Left cardiac atrium (tissue), 4 donors: ENCODE measurements around the gene MARS1. TPM values are rescaled to one million over a fixed set of nuclear protein-coding genes. Genes with fewer than 3 reads are reported as not detected.
A peak's percentile ranks its signal among the peaks of the same experiment; 100 is the strongest.

ENCODE experiments used
- ATAC-seq, 2 donors: fragments of 200-7000 bp; cut with Tn5 transposase; one replicate each; pipeline ENCODE4 v1.9.1; 2020; ENCODE audit warnings: mild to moderate bottlenecking in 2 of 2, moderate library complexity in 2 of 2
- DNase-seq: peaks from one replicate; pipeline ENCODE4 v3.0.0-alpha.2; 2020
- intact Hi-C, 2 donors: fragments of 100-400 bp; cut with DNase I; formaldehyde crosslinking; loops; one replicate each; pipeline versions ENCODE4 v1.14.1 to v1.15.1; 2022 to 2023
- total RNA-seq, 2 donors: library from RNA; stranded (reverse); fragmentation: NEBNext Ultra II Directional; extraction: Animal tissue kit (Norgen Biotek cat#: 25700); gene quantifications; one replicate each; pipeline ENCODE4 v1.2.1, GENCODE V29; 2021
- donor health status: DM: no; HTN: yes; CAD: no.
- donor health status: DM: no; HTN: yes; CAD: no; lungs with severe emphysema.
- donor health status: DM: yes; HTN: yes; CAD: no.
- donor health status: Dilated cardiomyopathy.

The MARS1 gene
- total RNA-seq, 2 donors from 2014 or later: 74.6 to 115 TPM

- no peak for ATAC-seq
- intact Hi-C loops: loop anchor here in 1 of 2 donors (5.0 kb wide), 1 partner anchor 243 kb away; no protein-coding TSS in a partner anchor
Observed at GRCh38 chr12:57455374-57456144, 32.3 kb upstream of the MARS1 start.

GRCh38 chr12:57456145-57456700 is 31.6 kb upstream of the MARS1 start:
- DNase-seq (no peak), ATAC-seq (no peak)
- intact Hi-C loops: loop anchor here in 1 of 2 donors (5.0 kb wide), 1 partner anchor 244 kb away; no protein-coding TSS in a partner anchor

More at GRCh38 chr12:57455374-57456144, 32.3 kb upstream of the MARS1 start:
- no peak for DNase-seq

GRCh38 chr12:57456737-57457490 is 31.0 kb upstream of the MARS1 start:
- DNase-seq: no peak
- no peak for ATAC-seq

GRCh38 chr12:57458665-57459054 is 29.2 kb upstream of the MARS1 start:
- intact Hi-C loops: loop anchor here in 1 of 2 donors (5.0 kb wide), 1 partner anchor 246 kb away; no protein-coding TSS in a partner anchor
- ATAC-seq (no peak), DNase-seq (no peak)

More at GRCh38 chr12:57456737-57457490, 31.0 kb upstream of the MARS1 start:
- intact Hi-C loops: loop anchor here in 1 of 2 donors (5.0 kb wide), 1 partner anchor 245 kb away; no protein-coding TSS in a partner anchor

GRCh38 chr12:57459055-57459749 is 28.7 kb upstream of the MARS1 start:
- ATAC-seq (peak; percentile 78), DNase-seq (peak; percentile 94)
- intact Hi-C loops: loop anchor here in 1 of 2 donors (5.0 kb wide), 1 partner anchor 247 kb away; no protein-coding TSS in a partner anchor

GRCh38 chr12:57459750-57460467 is 28.0 kb upstream of the MARS1 start, which contains the start of gene GLI1:
TSS of gene GLI1 (plus strand) at chr12:57459785. CDS start at chr12:57463692, 3,907 bp downstream.
- DNase-seq (no peak), ATAC-seq (peak; percentile 42 to 51)
- intact Hi-C loops: loop anchor here in 1 of 2 donors (5.0 kb wide), 1 partner anchor 248 kb away; no protein-coding TSS in a partner anchor

- no peak for ATAC-seq
- intact Hi-C loops: no loop called here
- no peak for DNase-seq
Observed at GRCh38 chr12:57460468-57460784, 27.4 kb upstream of the MARS1 start.

- ATAC-seq: no peak
- intact Hi-C loops: no loop called here
- no peak for DNase-seq
Observed at GRCh38 chr12:57460841-57461275, 27.0 kb upstream of the MARS1 start.

GRCh38 chr12:57461276-57461916 is 26.5 kb upstream of the MARS1 start:
- DNase-seq (peak; percentile 74), ATAC-seq (peak; percentile 35 to 64)
- intact Hi-C loops: no loop called here

GRCh38 chr12:57461917-57462250 is 26.0 kb upstream of the MARS1 start:
- intact Hi-C loops: no loop called here
- DNase-seq (no peak), ATAC-seq (no peak)

GRCh38 chr12:57462251-57462911 is 25.5 kb upstream of the MARS1 start:
- DNase-seq (peak; percentile 88), ATAC-seq (peak; percentile 73 to 76)
- intact Hi-C loops: no loop called here

- no peak for DNase-seq
- intact Hi-C loops: no loop called here
- ATAC-seq: no peak
Observed at GRCh38 chr12:57462912-57463253, 25.0 kb upstream of the MARS1 start.

GRCh38 chr12:57464569-57464968 is 23.3 kb upstream of the MARS1 start:
- intact Hi-C loops: no loop called here
- DNase-seq: no peak
- ATAC-seq: no peak

- ATAC-seq: no peak
- DNase-seq: no peak
- intact Hi-C loops: no loop called here
Observed at GRCh38 chr12:57465030-57465746, 22.7 kb upstream of the MARS1 start.

GRCh38 chr12:57465747-57466505 is 21.9 kb upstream of the MARS1 start:
- intact Hi-C loops: no loop called here

GRCh38 chr12:57467212-57467874 is 20.5 kb upstream of the MARS1 start:
- DNase-seq (no peak), ATAC-seq (no peak)
- intact Hi-C loops: no loop called here

More at GRCh38 chr12:57465747-57466505, 21.9 kb upstream of the MARS1 start:
- DNase-seq (no peak), ATAC-seq (no peak)
